Gastroesophageal sphincter (tissue), 3 donors: ENCODE measurements around the gene PCYT1A.
"Not testable (repeated sequence)": the region's sequence is repeated elsewhere in the genome, so short reads cannot be mapped to it uniquely, and the experiment has no call there.

Experiments used
- CTCF ChIP-seq, 4 experiments: fragments of 200-600 bp in 2 of 4; fragments of 450-650 bp in 2 of 4; sonication (generic) in 1 of 4; IDR thresholded peaks; one replicate each; pipeline ENCODE4 v1.5.1; 2017 to 2019; ENCODE audit warnings: antibody characterized with exemption in 4 of 4, mild to moderate bottlenecking in 2 of 4, moderate library complexity in 2 of 4
- POLR2AphosphoS5 ChIP-seq: sonication (generic); formaldehyde crosslinking; IDR thresholded peaks from one replicate; pipeline ENCODE4 v1.6.1; 2017; ENCODE audit warnings: antibody characterized with exemption

GRCh38 chr3:196184169-196184432 is 103.4 kb downstream of the PCYT1A start:
- TF ChIP-seq CTCF (IDR thresholded peaks at IDR 0.05); POLR2AphosphoS5: not testable (repeated sequence)
